ENCODE data around the gene FBXL16. TPM values are rescaled to one million over a fixed set of nuclear protein-coding genes. Genes with fewer than 3 reads are reported as not detected.
A peak's percentile ranks its signal among the peaks of the same experiment; 100 is the strongest.

FBXL16 gene
- total and polyA plus RNA-seq, 3 experiments from 2014 or later = 7.6 to 16.9 (median 11.1) TPM

DNA sequence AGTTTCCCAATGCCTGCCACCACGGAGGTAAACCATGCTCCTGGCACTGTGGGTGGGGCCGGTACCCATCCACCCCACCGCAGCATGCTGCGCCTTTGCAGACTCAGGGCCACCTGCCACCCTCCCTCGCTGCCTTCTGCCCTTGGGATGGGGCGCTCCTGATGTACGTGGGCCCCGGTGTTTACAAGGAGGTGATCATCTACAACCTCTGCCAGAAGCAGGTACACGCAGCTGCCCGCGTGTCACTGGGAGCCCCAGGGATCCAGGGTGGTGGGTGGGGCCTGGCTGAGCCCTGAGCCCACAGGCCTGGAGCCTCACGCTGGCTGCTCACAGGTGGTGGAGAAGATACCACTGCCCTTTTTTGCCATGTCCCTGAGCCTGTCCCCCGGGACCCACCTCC lies 39.0 kb downstream of the FBXL16 start:
- Histone ChIP-seq H3K27me3 (ENCODE audit: insufficient read depth, low read length, poor library complexity, severe bottlenecking) (no peaks in the 10 kb centered on the region), H3K4me3 (ENCODE audit: low read length) (no peak overlapping the region), H3K27ac (ENCODE audit: low read depth, low read length) (no peak overlapping the region), H3K9me3 (ENCODE audit: low read length) (no peaks in the 10 kb centered on the region), H3K4me1 (ENCODE audit: insufficient read depth, low read length) (peaks cover 10% of the 10 kb centered on the region), H3K36me3 (ENCODE audit: insufficient read depth, low read length) (no peaks in the 10 kb centered on the region)
- Mint-ChIP-seq H3K4me1 (peaks cover 4 to 19% (median 5%) of the 10 kb centered on the region in 3 donors), H3K36me3 (peaks cover 0 to 17% (median 0%) of the 10 kb centered on the region in 3 donors), H3K27me3 (no peaks in the 10 kb centered on the region), H3K9me3 (no peaks in the 10 kb centered on the region), H3K4me3 (no peak overlapping the region), H3K27ac (no peak overlapping the region)
- DNase-seq = no peak
- POLR2A ChIA-PET = no interaction called here
- CTCF ChIA-PET = interaction anchor here (1.0 to 2.0 kb wide), 3 partner anchors 15 to 29 kb away, joined by 3 to 8 read pairs (median 6); no protein-coding TSS in a partner anchor

- H3K36me3 Mint-ChIP-seq = no peaks in the 10 kb centered on the region
- no peaks in the 10 kb centered on the region for H3K27me3 ChIP-seq (ENCODE audit: insufficient read depth, low read length, poor library complexity, severe bottlenecking)
- H3K9me3 Mint-ChIP-seq = no peaks in the 10 kb centered on the region
- H3K9me3 ChIP-seq (ENCODE audit: low read length) = no peaks in the 10 kb centered on the region
- peaks cover 2 to 8% (median 4%) of the 10 kb centered on the region in 3 donors for H3K4me1 Mint-ChIP-seq
- no peak for DNase-seq
- no peaks in the 10 kb centered on the region for H3K36me3 ChIP-seq (ENCODE audit: insufficient read depth, low read length)
- H3K4me3 ChIP-seq (ENCODE audit: low read length) = no peak overlapping the region
- no peak overlapping the region for H3K27ac Mint-ChIP-seq
- ChIA-PET CTCF (no interaction called here), POLR2A (interaction anchor here (0.8 kb wide), 1 partner anchor 13 kb away, joined by 3 read pairs; the partner anchor contains the start of gene WDR90)
- H3K27me3 Mint-ChIP-seq = no peaks in the 10 kb centered on the region
- H3K4me3 Mint-ChIP-seq = no peak overlapping the region
- peaks cover 7% of the 10 kb centered on the region for H3K4me1 ChIP-seq (ENCODE audit: insufficient read depth, low read length)
- no peak overlapping the region for H3K27ac ChIP-seq (ENCODE audit: low read depth, low read length)
Observed at GRCh38 chr16:662597-662996, 43.0 kb downstream of the FBXL16 start.

GRCh38 chr16:662095-662494 lies 43.5 kb downstream of the FBXL16 start:
- Mint-ChIP-seq H3K36me3 (no peaks in the 10 kb centered on the region), H3K4me1 (peaks cover 0 to 3% (median 2%) of the 10 kb centered on the region in 3 donors), H3K9me3 (no peaks in the 10 kb centered on the region), H3K27me3 (no peaks in the 10 kb centered on the region), H3K4me3 (no peak overlapping the region), H3K27ac (no peak overlapping the region)
- DNase-seq = no peak
- CTCF ChIA-PET = interaction anchor here (0.8 kb wide), 1 partner anchor 14 kb away, joined by 3 read pairs; no protein-coding TSS in a partner anchor
- no peaks in the 10 kb centered on the region for H3K9me3 ChIP-seq (ENCODE audit: low read length)
- H3K27me3 ChIP-seq (ENCODE audit: insufficient read depth, low read length, poor library complexity, severe bottlenecking) = no peaks in the 10 kb centered on the region
- no peak overlapping the region for H3K4me3 ChIP-seq (ENCODE audit: low read length)
- H3K4me1 ChIP-seq (ENCODE audit: insufficient read depth, low read length) = peaks cover 2% of the 10 kb centered on the region
- POLR2A ChIA-PET = interaction anchor here (0.8 kb wide), 1 partner anchor 13 kb away, joined by 3 read pairs; the partner anchor contains the start of gene WDR90
- no peak overlapping the region for H3K27ac ChIP-seq (ENCODE audit: low read depth, low read length)
- no peaks in the 10 kb centered on the region for H3K36me3 ChIP-seq (ENCODE audit: insufficient read depth, low read length)

DNA sequence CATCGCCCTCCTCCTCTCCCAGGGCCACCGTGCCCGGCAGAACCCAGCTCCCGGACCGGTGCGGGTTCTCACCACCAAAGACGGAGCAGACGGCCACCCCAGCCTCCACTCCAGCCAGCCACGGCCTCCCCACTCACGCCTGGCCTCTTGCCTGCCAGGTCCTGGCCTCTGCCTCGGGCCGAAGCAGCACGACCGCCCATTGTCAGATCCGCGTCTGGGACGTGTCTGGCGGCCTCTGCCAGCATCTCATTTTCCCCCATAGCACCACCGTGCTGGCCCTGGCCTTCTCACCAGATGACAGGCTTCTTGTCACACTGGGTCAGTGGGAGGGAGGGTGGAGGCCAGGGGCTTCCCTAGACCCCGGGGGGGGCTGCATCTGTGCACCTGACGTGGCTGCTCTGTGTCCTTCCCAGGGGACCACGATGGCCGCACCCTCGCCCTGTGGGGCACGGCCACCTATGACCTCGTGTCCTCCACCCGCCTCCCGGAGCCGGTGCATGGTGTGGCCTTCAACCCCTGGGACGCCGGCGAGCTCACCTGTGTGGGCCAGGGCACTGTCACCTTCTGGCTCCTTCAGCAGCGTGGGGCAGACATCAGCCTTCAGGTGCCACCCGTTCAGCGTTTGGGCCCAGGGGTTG lies 44.3 kb downstream of the FBXL16 start:
- Mint-ChIP-seq H3K4me3 (no peak overlapping the region), H3K27ac (no peak overlapping the region)
- CTCF ChIA-PET = interaction anchor here (0.8 kb wide), 1 partner anchor 15 kb away, joined by 3 read pairs; no protein-coding TSS in a partner anchor

DNA sequence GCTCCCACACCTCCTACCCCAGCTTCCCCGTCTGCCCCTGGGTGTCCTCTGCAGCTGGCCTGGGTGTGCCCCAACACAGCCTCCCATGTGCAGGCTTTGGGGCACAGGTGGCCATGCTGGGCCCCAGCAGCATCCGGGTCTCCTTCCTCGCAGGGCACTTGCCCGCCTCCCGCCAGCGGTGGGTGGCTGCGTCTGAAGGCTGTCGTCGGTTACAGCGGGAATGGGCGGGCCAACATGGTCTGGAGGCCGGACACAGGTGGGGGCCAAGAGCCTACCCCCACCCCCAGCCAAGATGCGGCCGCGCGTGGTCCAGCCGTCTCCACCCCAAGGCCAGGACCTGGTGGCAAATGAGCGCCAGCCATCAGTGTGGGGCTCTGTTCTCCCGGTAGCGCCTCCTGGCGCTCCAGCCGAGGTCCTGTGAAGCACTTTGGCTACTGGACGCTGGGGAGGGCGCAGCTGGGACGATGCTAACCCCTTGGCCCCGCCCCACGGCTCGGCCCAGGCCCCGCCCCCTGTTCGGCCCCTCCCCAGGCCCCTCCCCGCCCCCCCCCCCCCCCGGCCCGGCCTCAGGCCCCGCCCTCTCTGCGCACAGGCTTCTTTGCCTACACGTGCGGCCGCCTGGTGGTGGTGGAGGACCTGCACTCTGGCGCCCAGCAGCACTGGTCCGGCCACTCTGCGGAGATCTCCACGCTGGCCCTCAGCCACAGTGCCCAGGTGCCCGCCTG lies 45.0 kb downstream of the FBXL16 start:
- H3K27me3 ChIP-seq (ENCODE audit: insufficient read depth, low read length, poor library complexity, severe bottlenecking) = no peaks in the 10 kb centered on the region
- Mint-ChIP-seq H3K36me3 (no peaks in the 10 kb centered on the region), H3K4me1 (peaks cover 0 to 2% (median 0%) of the 10 kb centered on the region in 3 donors), H3K27ac (no peak overlapping the region), H3K9me3 (no peaks in the 10 kb centered on the region), H3K4me3 (peak overlapping the region in 1 of 7 donors; percentile 23), H3K27me3 (no peaks in the 10 kb centered on the region)
- ChIA-PET POLR2A (interaction anchor here (0.5 kb wide), 1 partner anchor 21 kb away, joined by 4 read pairs; no protein-coding TSS in a partner anchor), CTCF (no interaction called here)
- no peak overlapping the region for H3K27ac ChIP-seq (ENCODE audit: low read depth, low read length)
- no peaks in the 10 kb centered on the region for H3K36me3 ChIP-seq (ENCODE audit: insufficient read depth, low read length)
- H3K4me1 ChIP-seq (ENCODE audit: insufficient read depth, low read length) = no peaks in the 10 kb centered on the region
- DNase-seq = peak; percentile 33 to 68 (median 40)
- H3K4me3 ChIP-seq (ENCODE audit: low read length) = no peak overlapping the region
- H3K9me3 ChIP-seq (ENCODE audit: low read length) = no peaks in the 10 kb centered on the region

More for the DNA sequence above, 44.3 kb downstream of the FBXL16 start:
- Mint-ChIP-seq H3K36me3 (no peaks in the 10 kb centered on the region), H3K4me1 (peaks cover 0 to 2% (median 0%) of the 10 kb centered on the region in 3 donors), H3K9me3 (no peaks in the 10 kb centered on the region), H3K27me3 (no peaks in the 10 kb centered on the region)
- no peak overlapping the region for H3K27ac ChIP-seq (ENCODE audit: low read depth, low read length)
- POLR2A ChIA-PET = no interaction called here
- no peaks in the 10 kb centered on the region for H3K9me3 ChIP-seq (ENCODE audit: low read length)
- no peak for DNase-seq
- H3K36me3 ChIP-seq (ENCODE audit: insufficient read depth, low read length) = no peaks in the 10 kb centered on the region
- H3K4me3 ChIP-seq (ENCODE audit: low read length) = no peak overlapping the region
- no peaks in the 10 kb centered on the region for H3K27me3 ChIP-seq (ENCODE audit: insufficient read depth, low read length, poor library complexity, severe bottlenecking)
- no peaks in the 10 kb centered on the region for H3K4me1 ChIP-seq (ENCODE audit: insufficient read depth, low read length)

- no peaks in the 10 kb centered on the region for H3K36me3 Mint-ChIP-seq
- no peak overlapping the region for H3K27ac ChIP-seq (ENCODE audit: low read depth, low read length)
- no peaks in the 10 kb centered on the region for H3K9me3 Mint-ChIP-seq
- peaks cover 0 to 2% (median 0%) of the 10 kb centered on the region in 3 donors for H3K4me1 Mint-ChIP-seq
- H3K36me3 ChIP-seq (ENCODE audit: insufficient read depth, low read length) = no peaks in the 10 kb centered on the region
- DNase-seq = no peak
- H3K9me3 ChIP-seq (ENCODE audit: low read length) = no peaks in the 10 kb centered on the region
- H3K27me3 ChIP-seq (ENCODE audit: insufficient read depth, low read length, poor library complexity, severe bottlenecking) = no peaks in the 10 kb centered on the region
- no peak overlapping the region for H3K27ac Mint-ChIP-seq
- H3K4me3 ChIP-seq (ENCODE audit: low read length) = no peak overlapping the region
- CTCF ChIA-PET = interaction anchor here (1.2 kb wide), 1 partner anchor 24 kb away, joined by 3 read pairs; the partner anchor contains the start of gene JMJD8
- no peaks in the 10 kb centered on the region for H3K4me1 ChIP-seq (ENCODE audit: insufficient read depth, low read length)
- POLR2A ChIA-PET = interaction anchor here (0.5 kb wide), 1 partner anchor 20 kb away, joined by 4 read pairs; no protein-coding TSS in a partner anchor
- no peaks in the 10 kb centered on the region for H3K27me3 Mint-ChIP-seq
- no peak overlapping the region for H3K4me3 Mint-ChIP-seq
Observed at GRCh38 chr16:660132-660458, 45.5 kb downstream of the FBXL16 start.

GRCh38 chr16:659618-660017 lies 46.0 kb downstream of the FBXL16 start:
- ChIA-PET CTCF (interaction anchor here (1.2 kb wide), 1 partner anchor 25 kb away, joined by 3 read pairs; the partner anchor contains the start of gene JMJD8), POLR2A (interaction anchor here (0.5 kb wide), 1 partner anchor 20 kb away, joined by 4 read pairs; no protein-coding TSS in a partner anchor)
- Histone ChIP-seq H3K27ac (ENCODE audit: low read depth, low read length) (no peak overlapping the region), H3K4me3 (ENCODE audit: low read length) (no peak overlapping the region), H3K36me3 (ENCODE audit: insufficient read depth, low read length) (no peaks in the 10 kb centered on the region), H3K9me3 (ENCODE audit: low read length) (no peaks in the 10 kb centered on the region), H3K4me1 (ENCODE audit: insufficient read depth, low read length) (no peaks in the 10 kb centered on the region), H3K27me3 (ENCODE audit: insufficient read depth, low read length, poor library complexity, severe bottlenecking) (no peaks in the 10 kb centered on the region)
- Mint-ChIP-seq H3K9me3 (no peaks in the 10 kb centered on the region), H3K27me3 (no peaks in the 10 kb centered on the region), H3K4me1 (peaks cover 0 to 2% (median 0%) of the 10 kb centered on the region in 3 donors), H3K36me3 (no peaks in the 10 kb centered on the region), H3K27ac (no peak overlapping the region), H3K4me3 (no peak overlapping the region)
- DNase-seq = no peak

All from CD8-positive, alpha-beta memory T cell (primary cell).